MM.1S (cell line): ENCODE data around the gene PDE11A.

ENCODE experiments used
- EZH2 ChIP-seq: fragments of 300-600 bp; sonication (generic); optimal IDR thresholded peaks from 2 replicates; pipeline ENCODE3; 2017; ENCODE audit warnings: low read depth, mild to moderate bottlenecking, antibody characterized with exemption, low read length, mixed read lengths
- EZH2phosphoT487 ChIP-seq: fragments of 300-600 bp; sonication (generic); IDR thresholded peaks from 2 replicates; pipeline ENCODE4 v1.6.1; 2018; ENCODE audit warnings: antibody characterized with exemption, low read length
- TF ChIP-seq, protein P1 (sequence below): fragments of 300-600 bp; sonication (generic); IDR thresholded peaks from 2 replicates; pipeline ENCODE4 v1.5.1; 2016; ENCODE audit warnings: antibody characterized with exemption, low read length, mixed read lengths

DNA sequence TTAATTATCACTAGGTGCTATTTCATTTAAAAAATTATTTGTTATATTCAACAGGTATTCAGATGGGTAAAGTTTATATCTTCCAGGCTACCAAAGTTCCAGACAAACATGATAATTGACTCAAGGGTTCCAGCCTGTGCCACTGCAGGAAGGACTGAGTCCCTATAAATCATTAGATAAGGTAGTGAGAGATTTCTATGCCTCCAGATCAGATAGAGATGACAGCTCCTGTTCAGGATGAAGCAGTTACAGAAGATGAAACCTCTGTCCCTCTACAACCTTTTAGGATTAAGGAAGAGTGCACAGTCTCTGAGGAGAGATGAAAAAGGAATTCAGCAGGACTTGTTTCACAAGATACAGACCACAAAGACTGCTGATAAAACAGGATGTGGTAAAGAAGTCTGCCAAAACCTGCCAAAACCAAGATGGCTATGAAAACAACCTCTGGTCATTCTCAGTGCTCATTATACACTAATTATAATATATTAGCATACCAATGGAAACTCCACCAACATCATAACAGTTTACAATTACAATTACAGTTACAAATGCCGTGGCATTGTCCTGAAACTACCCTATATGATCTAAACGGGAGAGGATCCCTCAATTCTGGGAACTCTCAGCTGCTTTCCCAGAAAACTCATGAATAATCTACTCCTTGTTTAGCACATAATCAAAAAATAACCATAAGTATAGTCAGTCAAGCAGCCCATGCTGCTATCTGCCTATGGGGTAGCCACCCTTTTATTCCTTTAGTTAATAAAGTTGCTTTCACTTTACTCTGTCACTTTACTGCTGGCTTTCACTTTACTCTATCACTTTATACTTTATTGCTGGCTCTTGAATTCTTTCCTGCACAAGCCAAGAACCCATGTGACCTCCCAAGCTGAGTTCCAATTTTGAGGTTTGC is 288.5 kb downstream of the PDE11A start:
- TF ChIP-seq, protein P1, sequence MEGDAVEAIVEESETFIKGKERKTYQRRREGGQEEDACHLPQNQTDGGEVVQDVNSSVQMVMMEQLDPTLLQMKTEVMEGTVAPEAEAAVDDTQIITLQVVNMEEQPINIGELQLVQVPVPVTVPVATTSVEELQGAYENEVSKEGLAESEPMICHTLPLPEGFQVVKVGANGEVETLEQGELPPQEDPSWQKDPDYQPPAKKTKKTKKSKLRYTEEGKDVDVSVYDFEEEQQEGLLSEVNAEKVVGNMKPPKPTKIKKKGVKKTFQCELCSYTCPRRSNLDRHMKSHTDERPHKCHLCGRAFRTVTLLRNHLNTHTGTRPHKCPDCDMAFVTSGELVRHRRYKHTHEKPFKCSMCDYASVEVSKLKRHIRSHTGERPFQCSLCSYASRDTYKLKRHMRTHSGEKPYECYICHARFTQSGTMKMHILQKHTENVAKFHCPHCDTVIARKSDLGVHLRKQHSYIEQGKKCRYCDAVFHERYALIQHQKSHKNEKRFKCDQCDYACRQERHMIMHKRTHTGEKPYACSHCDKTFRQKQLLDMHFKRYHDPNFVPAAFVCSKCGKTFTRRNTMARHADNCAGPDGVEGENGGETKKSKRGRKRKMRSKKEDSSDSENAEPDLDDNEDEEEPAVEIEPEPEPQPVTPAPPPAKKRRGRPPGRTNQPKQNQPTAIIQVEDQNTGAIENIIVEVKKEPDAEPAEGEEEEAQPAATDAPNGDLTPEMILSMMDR = no peak
- TF ChIP-seq EZH2 (no peak), EZH2phosphoT487 (no peak)
